Measurements from ENCODE around the gene TCN2.

Gene TCN2

DNA sequence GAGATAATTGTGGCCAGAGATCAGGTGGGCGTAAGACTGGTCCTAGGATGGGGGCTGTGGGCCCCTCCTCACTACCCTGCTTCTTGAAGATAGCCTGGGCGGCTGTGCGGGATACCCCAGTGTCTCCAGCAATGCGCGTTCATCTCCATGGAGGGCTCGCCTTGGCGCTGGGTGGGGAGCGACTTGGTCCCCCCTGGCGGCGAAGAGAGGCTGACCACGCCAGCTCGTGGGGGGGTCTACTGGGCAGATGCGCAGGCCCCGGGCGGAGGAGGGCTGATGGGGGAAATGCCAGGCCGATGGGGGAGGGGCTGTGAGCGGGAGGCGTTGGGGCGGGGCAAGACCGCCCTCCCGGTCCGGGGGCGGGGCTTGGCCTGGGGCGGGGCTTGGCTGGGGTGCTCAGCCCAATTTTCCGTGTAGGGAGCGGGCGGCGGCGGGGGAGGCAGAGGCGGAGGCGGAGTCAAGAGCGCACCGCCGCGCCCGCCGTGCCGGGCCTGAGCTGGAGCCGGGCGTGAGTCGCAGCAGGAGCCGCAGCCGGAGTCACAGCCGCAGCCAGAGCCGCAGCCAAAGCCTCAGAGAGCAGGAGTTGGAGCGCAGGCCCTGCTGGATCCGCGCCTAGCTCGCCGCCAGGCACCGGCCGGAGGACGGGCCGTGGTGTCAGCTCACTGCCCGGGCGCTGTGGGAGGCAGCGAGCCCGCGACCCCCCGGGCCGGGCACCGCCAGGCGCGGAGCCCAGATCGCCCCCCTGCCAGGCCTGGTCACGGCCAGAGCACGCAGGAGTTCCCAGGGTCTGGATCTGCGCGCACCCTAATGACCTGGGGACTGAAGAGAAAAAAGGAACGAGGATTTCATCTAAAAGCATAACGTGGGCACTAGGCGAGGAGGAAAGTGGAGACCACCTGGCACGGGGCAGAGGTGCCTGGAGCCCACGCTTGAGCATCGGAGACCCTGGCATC, 28.6 kb downstream of the TCN2 start, which contains the start of gene SLC35E4 (continued):
- TF ChIP-seq GLIS1 (tag by site-specific recombination; IDR thresholded peaks at IDR 0.05), result peak; percentile 96
- TF ChIP-seq, protein P1, sequence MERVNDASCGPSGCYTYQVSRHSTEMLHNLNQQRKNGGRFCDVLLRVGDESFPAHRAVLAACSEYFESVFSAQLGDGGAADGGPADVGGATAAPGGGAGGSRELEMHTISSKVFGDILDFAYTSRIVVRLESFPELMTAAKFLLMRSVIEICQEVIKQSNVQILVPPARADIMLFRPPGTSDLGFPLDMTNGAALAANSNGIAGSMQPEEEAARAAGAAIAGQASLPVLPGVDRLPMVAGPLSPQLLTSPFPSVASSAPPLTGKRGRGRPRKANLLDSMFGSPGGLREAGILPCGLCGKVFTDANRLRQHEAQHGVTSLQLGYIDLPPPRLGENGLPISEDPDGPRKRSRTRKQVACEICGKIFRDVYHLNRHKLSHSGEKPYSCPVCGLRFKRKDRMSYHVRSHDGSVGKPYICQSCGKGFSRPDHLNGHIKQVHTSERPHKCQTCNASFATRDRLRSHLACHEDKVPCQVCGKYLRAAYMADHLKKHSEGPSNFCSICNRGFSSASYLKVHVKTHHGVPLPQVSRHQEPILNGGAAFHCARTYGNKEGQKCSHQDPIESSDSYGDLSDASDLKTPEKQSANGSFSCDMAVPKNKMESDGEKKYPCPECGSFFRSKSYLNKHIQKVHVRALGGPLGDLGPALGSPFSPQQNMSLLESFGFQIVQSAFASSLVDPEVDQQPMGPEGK (tag by site-specific recombination; IDR thresholded peaks at IDR 0.05), result peak; percentile 97
- TF ChIP-seq ZNF76 (tag by site-specific recombination; IDR thresholded peaks at IDR 0.05; ENCODE audit: borderline replicate concordance, low read depth), result peak; percentile 75
- TF ChIP-seq, protein P2, sequence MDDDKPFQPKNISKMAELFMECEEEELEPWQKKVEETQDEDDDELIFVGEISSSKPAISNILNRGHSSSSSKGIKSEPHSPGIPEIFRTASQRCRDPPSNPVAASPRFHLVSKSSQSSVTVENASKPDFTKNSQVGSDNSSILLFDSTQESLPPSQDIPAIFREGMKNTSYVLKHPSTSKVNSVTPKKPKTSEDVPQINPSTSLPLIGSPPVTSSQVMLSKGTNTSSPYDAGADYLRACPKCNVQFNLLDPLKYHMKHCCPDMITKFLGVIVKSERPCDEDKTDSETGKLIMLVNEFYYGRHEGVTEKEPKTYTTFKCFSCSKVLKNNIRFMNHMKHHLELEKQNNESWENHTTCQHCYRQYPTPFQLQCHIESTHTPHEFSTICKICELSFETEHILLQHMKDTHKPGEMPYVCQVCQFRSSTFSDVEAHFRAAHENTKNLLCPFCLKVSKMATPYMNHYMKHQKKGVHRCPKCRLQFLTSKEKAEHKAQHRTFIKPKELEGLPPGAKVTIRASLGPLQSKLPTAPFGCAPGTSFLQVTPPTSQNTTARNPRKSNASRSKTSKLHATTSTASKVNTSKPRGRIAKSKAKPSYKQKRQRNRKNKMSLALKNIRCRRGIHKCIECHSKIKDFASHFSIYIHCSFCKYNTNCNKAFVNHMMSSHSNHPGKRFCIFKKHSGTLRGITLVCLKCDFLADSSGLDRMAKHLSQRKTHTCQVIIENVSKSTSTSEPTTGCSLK (tag by site-specific recombination; IDR thresholded peaks at IDR 0.05), result no peak
- TF ChIP-seq, protein P3, sequence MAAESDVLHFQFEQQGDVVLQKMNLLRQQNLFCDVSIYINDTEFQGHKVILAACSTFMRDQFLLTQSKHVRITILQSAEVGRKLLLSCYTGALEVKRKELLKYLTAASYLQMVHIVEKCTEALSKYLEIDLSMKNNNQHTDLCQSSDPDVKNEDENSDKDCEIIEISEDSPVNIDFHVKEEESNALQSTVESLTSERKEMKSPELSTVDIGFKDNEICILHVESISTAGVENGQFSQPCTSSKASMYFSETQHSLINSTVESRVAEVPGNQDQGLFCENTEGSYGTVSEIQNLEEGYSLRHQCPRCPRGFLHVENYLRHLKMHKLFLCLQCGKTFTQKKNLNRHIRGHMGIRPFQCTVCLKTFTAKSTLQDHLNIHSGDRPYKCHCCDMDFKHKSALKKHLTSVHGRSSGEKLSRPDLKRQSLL (tag by site-specific recombination; IDR thresholded peaks at IDR 0.05), result peak; percentile 93
- no peak for TF ChIP-seq ZNF324 (tag by site-specific recombination; IDR thresholded peaks at IDR 0.05)
- TF ChIP-seq, protein P4, sequence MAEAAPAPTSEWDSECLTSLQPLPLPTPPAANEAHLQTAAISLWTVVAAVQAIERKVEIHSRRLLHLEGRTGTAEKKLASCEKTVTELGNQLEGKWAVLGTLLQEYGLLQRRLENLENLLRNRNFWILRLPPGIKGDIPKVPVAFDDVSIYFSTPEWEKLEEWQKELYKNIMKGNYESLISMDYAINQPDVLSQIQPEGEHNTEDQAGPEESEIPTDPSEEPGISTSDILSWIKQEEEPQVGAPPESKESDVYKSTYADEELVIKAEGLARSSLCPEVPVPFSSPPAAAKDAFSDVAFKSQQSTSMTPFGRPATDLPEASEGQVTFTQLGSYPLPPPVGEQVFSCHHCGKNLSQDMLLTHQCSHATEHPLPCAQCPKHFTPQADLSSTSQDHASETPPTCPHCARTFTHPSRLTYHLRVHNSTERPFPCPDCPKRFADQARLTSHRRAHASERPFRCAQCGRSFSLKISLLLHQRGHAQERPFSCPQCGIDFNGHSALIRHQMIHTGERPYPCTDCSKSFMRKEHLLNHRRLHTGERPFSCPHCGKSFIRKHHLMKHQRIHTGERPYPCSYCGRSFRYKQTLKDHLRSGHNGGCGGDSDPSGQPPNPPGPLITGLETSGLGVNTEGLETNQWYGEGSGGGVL (tag by site-specific recombination; IDR thresholded peaks at IDR 0.05), result peak; percentile 40; the same call in 1 of the 2 replicates
- TF ChIP-seq, protein P5, sequence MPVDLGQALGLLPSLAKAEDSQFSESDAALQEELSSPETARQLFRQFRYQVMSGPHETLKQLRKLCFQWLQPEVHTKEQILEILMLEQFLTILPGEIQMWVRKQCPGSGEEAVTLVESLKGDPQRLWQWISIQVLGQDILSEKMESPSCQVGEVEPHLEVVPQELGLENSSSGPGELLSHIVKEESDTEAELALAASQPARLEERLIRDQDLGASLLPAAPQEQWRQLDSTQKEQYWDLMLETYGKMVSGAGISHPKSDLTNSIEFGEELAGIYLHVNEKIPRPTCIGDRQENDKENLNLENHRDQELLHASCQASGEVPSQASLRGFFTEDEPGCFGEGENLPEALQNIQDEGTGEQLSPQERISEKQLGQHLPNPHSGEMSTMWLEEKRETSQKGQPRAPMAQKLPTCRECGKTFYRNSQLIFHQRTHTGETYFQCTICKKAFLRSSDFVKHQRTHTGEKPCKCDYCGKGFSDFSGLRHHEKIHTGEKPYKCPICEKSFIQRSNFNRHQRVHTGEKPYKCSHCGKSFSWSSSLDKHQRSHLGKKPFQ (tag by site-specific recombination; IDR thresholded peaks at IDR 0.05), result no peak
- peak; percentile 96 for TF ChIP-seq ZBTB8A (tag by site-specific recombination; IDR thresholded peaks at IDR 0.05)
- TF ChIP-seq TRIM28 (IDR thresholded peaks at IDR 0.05; ENCODE audit: borderline replicate concordance, low read length), result no peak
- TF ChIP-seq ZEB2 (tag by site-specific recombination; IDR thresholded peaks at IDR 0.05), result 0 out of 2 replicates have a peak, but pooled peaks have one; percentile 5
- no peak for TF ChIP-seq ZNF350 (tag by site-specific recombination; IDR thresholded peaks at IDR 0.05)
- TF ChIP-seq ZNF629 (tag by site-specific recombination; IDR thresholded peaks at IDR 0.05), result no peak
- 0 out of 2 replicates have a peak, but pooled peaks have one; percentile 3 for TF ChIP-seq ZNF157 (tag by site-specific recombination; IDR thresholded peaks at IDR 0.05)
- TF ChIP-seq ZFHX2 (tag by site-specific recombination; conservative IDR thresholded peaks at IDR 0.05), result peak; percentile 78
- TF ChIP-seq ZNF660 (tag by site-specific recombination; IDR thresholded peaks at IDR 0.05), result 0 out of 2 replicates have a peak, but pooled peaks have one; percentile 35
- TF ChIP-seq ZNF544 (tag by site-specific recombination; IDR thresholded peaks at IDR 0.05), result no peak
- TF ChIP-seq ZNF600 (tag by site-specific recombination; IDR thresholded peaks at IDR 0.05), result peak; percentile 95
- TF ChIP-seq, protein P6, sequence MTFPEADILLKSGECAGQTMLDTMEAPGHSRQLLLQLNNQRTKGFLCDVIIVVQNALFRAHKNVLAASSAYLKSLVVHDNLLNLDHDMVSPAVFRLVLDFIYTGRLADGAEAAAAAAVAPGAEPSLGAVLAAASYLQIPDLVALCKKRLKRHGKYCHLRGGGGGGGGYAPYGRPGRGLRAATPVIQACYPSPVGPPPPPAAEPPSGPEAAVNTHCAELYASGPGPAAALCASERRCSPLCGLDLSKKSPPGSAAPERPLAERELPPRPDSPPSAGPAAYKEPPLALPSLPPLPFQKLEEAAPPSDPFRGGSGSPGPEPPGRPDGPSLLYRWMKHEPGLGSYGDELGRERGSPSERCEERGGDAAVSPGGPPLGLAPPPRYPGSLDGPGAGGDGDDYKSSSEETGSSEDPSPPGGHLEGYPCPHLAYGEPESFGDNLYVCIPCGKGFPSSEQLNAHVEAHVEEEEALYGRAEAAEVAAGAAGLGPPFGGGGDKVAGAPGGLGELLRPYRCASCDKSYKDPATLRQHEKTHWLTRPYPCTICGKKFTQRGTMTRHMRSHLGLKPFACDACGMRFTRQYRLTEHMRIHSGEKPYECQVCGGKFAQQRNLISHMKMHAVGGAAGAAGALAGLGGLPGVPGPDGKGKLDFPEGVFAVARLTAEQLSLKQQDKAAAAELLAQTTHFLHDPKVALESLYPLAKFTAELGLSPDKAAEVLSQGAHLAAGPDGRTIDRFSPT (tag by site-specific recombination; IDR thresholded peaks at IDR 0.05), result peak; percentile 55; the same call in 1 of the 2 replicates
- no peak for TF ChIP-seq ZNF596 (tag by site-specific recombination; IDR thresholded peaks at IDR 0.05)
- TF ChIP-seq ZNF654 (tag by site-specific recombination; IDR thresholded peaks at IDR 0.05; ENCODE audit: low read depth), result no peak
- TF ChIP-seq ZNF561 (tag by site-specific recombination; IDR thresholded peaks at IDR 0.05; ENCODE audit: borderline replicate concordance), result 0 out of 2 replicates have a peak, but pooled peaks have one; percentile 22
- TF ChIP-seq SP3 (tag by site-specific recombination; IDR thresholded peaks at IDR 0.05), result peak; percentile 86
- peak; percentile 37; the same call in 1 of the 2 replicates for TF ChIP-seq KLF1 (tag by site-specific recombination; IDR thresholded peaks at IDR 0.05)
- TF ChIP-seq, protein P7, sequence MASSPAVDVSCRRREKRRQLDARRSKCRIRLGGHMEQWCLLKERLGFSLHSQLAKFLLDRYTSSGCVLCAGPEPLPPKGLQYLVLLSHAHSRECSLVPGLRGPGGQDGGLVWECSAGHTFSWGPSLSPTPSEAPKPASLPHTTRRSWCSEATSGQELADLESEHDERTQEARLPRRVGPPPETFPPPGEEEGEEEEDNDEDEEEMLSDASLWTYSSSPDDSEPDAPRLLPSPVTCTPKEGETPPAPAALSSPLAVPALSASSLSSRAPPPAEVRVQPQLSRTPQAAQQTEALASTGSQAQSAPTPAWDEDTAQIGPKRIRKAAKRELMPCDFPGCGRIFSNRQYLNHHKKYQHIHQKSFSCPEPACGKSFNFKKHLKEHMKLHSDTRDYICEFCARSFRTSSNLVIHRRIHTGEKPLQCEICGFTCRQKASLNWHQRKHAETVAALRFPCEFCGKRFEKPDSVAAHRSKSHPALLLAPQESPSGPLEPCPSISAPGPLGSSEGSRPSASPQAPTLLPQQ (tag by site-specific recombination; IDR thresholded peaks at IDR 0.05), result peak; percentile 90
